Activated effector memory CD4-positive, alpha-beta T cell treated with Interleukin-2 at 50 U/mL for 16 hours (primary cell): ENCODE data around the gene ACOT2.
"Not testable (repeated sequence)": the region's sequence is repeated elsewhere in the genome, so short reads cannot be mapped to it uniquely, and the experiment has no call there.

Source experiments
- DNase-seq: peaks from one replicate; pipeline ENCODE4 v3.0.0-alpha.2; 2020

ACOT2 gene

GRCh38 chr14:73569185-73569958, at the start of gene ACOT2:
Gene ACOT2 (plus strand): TSS chr14:73569213. CDS start chr14:73569241, 28 bp downstream.
- peak; percentile 76 for DNase-seq

- no peak for DNase-seq
Measured at GRCh38 chr14:73521229-73521628, 47.8 kb upstream of the ACOT2 start.

GRCh38 chr14:73524493-73524892, 44.5 kb upstream of the ACOT2 start:
- DNase-seq = no peak

- DNase-seq = no peak
Measured at GRCh38 chr14:73526036-73526984, 42.7 kb upstream of the ACOT2 start.

GRCh38 chr14:73529356-73529755, 39.7 kb upstream of the ACOT2 start:
- not testable (repeated sequence) for DNase-seq

GRCh38 chr14:73531971-73532370, 37.0 kb upstream of the ACOT2 start:
- not testable (repeated sequence) for DNase-seq

- DNase-seq = not testable (repeated sequence)
Measured at GRCh38 chr14:73537244-73538045, 31.6 kb upstream of the ACOT2 start.

- DNase-seq = peak; percentile 29
Measured at GRCh38 chr14:73539017-73539416, 30.0 kb upstream of the ACOT2 start.

GRCh38 chr14:73542961-73543360, 26.1 kb upstream of the ACOT2 start:
- not testable (repeated sequence) for DNase-seq

- not testable (repeated sequence) for DNase-seq
Measured at GRCh38 chr14:73545353-73545752, 23.7 kb upstream of the ACOT2 start.

GRCh38 chr14:73549097-73549496, 19.9 kb upstream of the ACOT2 start:
- DNase-seq = not testable (repeated sequence)

- DNase-seq = not testable (repeated sequence)
Measured at GRCh38 chr14:73549889-73550524, 19.0 kb upstream of the ACOT2 start.

- DNase-seq = no peak
Measured at GRCh38 chr14:73553845-73554244, 15.2 kb upstream of the ACOT2 start.

GRCh38 chr14:73557201-73557600, 11.8 kb upstream of the ACOT2 start:
- DNase-seq = not testable (repeated sequence)

GRCh38 chr14:73558238-73558637, 10.8 kb upstream of the ACOT2 start:
- DNase-seq = not testable (repeated sequence)

- not testable (repeated sequence) for DNase-seq
Measured at GRCh38 chr14:73562256-73562655, 6.8 kb upstream of the ACOT2 start.

- DNase-seq = not testable (repeated sequence)
Measured at GRCh38 chr14:73562696-73563095, 6.3 kb upstream of the ACOT2 start.

GRCh38 chr14:73566431-73566830, 2.6 kb upstream of the ACOT2 start:
- DNase-seq = not testable (repeated sequence)

GRCh38 chr14:73566935-73567334, 2.1 kb upstream of the ACOT2 start:
- DNase-seq = not testable (repeated sequence)

GRCh38 chr14:73567358-73567757, 1.7 kb upstream of the ACOT2 start:
- no peak for DNase-seq

- DNase-seq = no peak
Measured at GRCh38 chr14:73567951-73568885, 795 bp upstream of the ACOT2 start.
